ENCODE data around the gene DENND1B. TPM values are rescaled to one million over a fixed set of nuclear protein-coding genes. Genes with fewer than 3 reads are reported as not detected.

The DENND1B gene
- total and polyA plus RNA-seq, 9 of the 15 experiments (the other 6 are each of a cell fraction or from before 2014, with no cell fraction given) = 2.1 to 12.1 (median 7.5) TPM

DNA sequence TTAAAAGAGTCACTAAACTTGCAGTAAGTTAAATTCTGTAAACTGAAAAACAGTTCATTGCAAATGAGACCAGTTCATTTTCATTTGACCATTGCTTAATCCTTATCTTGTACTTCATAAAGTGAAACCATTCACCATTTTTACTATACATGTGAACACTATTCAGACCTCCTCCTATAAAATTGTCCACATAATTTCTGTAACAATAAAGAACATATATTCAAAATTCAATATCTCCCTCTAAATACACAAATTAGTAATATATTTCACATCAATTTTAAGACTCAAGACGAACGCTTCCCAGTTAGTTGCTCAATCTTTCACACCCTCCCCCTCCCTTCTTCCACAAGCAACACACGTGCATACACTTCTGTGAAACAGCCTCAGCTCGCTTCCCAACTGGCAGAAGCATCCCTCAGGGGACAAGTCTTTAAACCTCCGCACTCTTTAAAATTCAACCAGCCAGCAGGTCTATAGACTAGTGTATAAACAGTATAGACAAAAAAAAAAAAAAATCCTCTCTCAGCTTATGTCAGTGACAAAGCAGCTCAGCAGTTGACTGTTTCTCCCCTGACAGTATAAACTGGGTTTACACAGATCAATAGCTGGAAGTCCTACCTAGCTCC lies 99.6 kb downstream of the DENND1B start (continued):
- TF ChIP-seq KAT8 (IDR thresholded peaks at IDR 0.05; ENCODE audit: low read depth) (no peak), DACH1 (IDR thresholded peaks at IDR 0.05; ENCODE audit: partially characterized antibody) (peak; percentile 15), EP400 (IDR thresholded peaks at IDR 0.05) (peak; percentile 57), SRF (CRISPR knock-in tag; IDR thresholded peaks at IDR 0.05) (no peak), MTA2 (IDR thresholded peaks at IDR 0.05; ENCODE audit: low read depth) (0 out of 2 replicates have a peak, but pooled peaks have one; percentile 15), PRPF4 (IDR thresholded peaks at IDR 0.05; ENCODE audit: insufficient read depth, low read depth, low read length, poor library complexity, severe bottlenecking) (no peak), HDAC1 (IDR thresholded peaks at IDR 0.05) (no peak), NCOA1 (IDR thresholded peaks at IDR 0.05; ENCODE audit: low read depth) (0 out of 2 replicates have a peak, but pooled peaks have one; percentile 50), SRSF1 (IDR thresholded peaks at IDR 0.05; ENCODE audit: low read depth, low read length) (no peak)
- TF ChIP-seq, protein P1, sequence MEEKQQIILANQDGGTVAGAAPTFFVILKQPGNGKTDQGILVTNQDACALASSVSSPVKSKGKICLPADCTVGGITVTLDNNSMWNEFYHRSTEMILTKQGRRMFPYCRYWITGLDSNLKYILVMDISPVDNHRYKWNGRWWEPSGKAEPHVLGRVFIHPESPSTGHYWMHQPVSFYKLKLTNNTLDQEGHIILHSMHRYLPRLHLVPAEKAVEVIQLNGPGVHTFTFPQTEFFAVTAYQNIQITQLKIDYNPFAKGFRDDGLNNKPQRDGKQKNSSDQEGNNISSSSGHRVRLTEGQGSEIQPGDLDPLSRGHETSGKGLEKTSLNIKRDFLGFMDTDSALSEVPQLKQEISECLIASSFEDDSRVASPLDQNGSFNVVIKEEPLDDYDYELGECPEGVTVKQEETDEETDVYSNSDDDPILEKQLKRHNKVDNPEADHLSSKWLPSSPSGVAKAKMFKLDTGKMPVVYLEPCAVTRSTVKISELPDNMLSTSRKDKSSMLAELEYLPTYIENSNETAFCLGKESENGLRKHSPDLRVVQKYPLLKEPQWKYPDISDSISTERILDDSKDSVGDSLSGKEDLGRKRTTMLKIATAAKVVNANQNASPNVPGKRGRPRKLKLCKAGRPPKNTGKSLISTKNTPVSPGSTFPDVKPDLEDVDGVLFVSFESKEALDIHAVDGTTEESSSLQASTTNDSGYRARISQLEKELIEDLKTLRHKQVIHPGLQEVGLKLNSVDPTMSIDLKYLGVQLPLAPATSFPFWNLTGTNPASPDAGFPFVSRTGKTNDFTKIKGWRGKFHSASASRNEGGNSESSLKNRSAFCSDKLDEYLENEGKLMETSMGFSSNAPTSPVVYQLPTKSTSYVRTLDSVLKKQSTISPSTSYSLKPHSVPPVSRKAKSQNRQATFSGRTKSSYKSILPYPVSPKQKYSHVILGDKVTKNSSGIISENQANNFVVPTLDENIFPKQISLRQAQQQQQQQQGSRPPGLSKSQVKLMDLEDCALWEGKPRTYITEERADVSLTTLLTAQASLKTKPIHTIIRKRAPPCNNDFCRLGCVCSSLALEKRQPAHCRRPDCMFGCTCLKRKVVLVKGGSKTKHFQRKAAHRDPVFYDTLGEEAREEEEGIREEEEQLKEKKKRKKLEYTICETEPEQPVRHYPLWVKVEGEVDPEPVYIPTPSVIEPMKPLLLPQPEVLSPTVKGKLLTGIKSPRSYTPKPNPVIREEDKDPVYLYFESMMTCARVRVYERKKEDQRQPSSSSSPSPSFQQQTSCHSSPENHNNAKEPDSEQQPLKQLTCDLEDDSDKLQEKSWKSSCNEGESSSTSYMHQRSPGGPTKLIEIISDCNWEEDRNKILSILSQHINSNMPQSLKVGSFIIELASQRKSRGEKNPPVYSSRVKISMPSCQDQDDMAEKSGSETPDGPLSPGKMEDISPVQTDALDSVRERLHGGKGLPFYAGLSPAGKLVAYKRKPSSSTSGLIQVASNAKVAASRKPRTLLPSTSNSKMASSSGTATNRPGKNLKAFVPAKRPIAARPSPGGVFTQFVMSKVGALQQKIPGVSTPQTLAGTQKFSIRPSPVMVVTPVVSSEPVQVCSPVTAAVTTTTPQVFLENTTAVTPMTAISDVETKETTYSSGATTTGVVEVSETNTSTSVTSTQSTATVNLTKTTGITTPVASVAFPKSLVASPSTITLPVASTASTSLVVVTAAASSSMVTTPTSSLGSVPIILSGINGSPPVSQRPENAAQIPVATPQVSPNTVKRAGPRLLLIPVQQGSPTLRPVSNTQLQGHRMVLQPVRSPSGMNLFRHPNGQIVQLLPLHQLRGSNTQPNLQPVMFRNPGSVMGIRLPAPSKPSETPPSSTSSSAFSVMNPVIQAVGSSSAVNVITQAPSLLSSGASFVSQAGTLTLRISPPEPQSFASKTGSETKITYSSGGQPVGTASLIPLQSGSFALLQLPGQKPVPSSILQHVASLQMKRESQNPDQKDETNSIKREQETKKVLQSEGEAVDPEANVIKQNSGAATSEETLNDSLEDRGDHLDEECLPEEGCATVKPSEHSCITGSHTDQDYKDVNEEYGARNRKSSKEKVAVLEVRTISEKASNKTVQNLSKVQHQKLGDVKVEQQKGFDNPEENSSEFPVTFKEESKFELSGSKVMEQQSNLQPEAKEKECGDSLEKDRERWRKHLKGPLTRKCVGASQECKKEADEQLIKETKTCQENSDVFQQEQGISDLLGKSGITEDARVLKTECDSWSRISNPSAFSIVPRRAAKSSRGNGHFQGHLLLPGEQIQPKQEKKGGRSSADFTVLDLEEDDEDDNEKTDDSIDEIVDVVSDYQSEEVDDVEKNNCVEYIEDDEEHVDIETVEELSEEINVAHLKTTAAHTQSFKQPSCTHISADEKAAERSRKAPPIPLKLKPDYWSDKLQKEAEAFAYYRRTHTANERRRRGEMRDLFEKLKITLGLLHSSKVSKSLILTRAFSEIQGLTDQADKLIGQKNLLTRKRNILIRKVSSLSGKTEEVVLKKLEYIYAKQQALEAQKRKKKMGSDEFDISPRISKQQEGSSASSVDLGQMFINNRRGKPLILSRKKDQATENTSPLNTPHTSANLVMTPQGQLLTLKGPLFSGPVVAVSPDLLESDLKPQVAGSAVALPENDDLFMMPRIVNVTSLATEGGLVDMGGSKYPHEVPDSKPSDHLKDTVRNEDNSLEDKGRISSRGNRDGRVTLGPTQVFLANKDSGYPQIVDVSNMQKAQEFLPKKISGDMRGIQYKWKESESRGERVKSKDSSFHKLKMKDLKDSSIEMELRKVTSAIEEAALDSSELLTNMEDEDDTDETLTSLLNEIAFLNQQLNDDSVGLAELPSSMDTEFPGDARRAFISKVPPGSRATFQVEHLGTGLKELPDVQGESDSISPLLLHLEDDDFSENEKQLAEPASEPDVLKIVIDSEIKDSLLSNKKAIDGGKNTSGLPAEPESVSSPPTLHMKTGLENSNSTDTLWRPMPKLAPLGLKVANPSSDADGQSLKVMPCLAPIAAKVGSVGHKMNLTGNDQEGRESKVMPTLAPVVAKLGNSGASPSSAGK (IDR thresholded peaks at IDR 0.05) = peak; percentile 76
- TF ChIP-seq, protein P2, sequence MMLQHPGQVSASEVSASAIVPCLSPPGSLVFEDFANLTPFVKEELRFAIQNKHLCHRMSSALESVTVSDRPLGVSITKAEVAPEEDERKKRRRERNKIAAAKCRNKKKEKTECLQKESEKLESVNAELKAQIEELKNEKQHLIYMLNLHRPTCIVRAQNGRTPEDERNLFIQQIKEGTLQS (IDR thresholded peaks at IDR 0.05) = 0 out of 2 replicates have a peak, but pooled peaks have one; percentile 28
- TF ChIP-seq, protein P2 (CRISPR knock-in tag; conservative IDR thresholded peaks at IDR 0.05) = no peak
